ENCODE data around the gene RALGAPA1. TPM values are rescaled to one million over a fixed set of nuclear protein-coding genes. Genes with fewer than 3 reads are reported as not detected.

Gene RALGAPA1
- total and polyA plus RNA-seq, 2 experiments from 2014 or later = 7.5 to 22.2 TPM

- H3K4me3 ChIP-seq = no peak overlapping the region
- no peaks in the 10 kb centered on the region for H3K36me3 ChIP-seq (ENCODE audit: low read depth)
- in situ Hi-C loops (cut with MboI) = loop anchor here (25.0 kb wide), 2 partner anchors 263 to 563 kb away; no protein-coding TSS in a partner anchor
- no peaks in the 10 kb centered on the region for H3K27me3 ChIP-seq (replicated peaks; ENCODE audit: insufficient read depth)
- H3K4me2 ChIP-seq (ENCODE audit: unreplicated experiment) = no peak overlapping the region
- no peak overlapping the region for H2AFZ ChIP-seq
- H3F3A ChIP-seq (ENCODE audit: insufficient read depth) = no peaks in the 10 kb centered on the region
- DNase-seq = no peak
- H3K4me1 ChIP-seq (ENCODE audit: insufficient read depth) = no peaks in the 10 kb centered on the region
- H3K9ac ChIP-seq = no peak overlapping the region
- 93 to 95% methylated on average over 5 of the region's 5 CpGs for WGBS, 2 experiments (ENCODE audit: low coverage in 1 of 2, low lambda C conversion rate in 2 of 2, missing lambda C conversion rate in 2 of 2)
- H3K9me3 ChIP-seq (ENCODE audit: low read depth) = no peaks in the 10 kb centered on the region
- no peak overlapping the region for H3K27ac ChIP-seq
- H3K79me2 ChIP-seq (ENCODE audit: insufficient read depth) = no peaks in the 10 kb centered on the region
- no peaks in the 10 kb centered on the region for H4K20me1 ChIP-seq (ENCODE audit: insufficient read depth)
- H3K9me2 ChIP-seq (ENCODE audit: insufficient read depth) = no peaks in the 10 kb centered on the region
- TF ChIP-seq EZH2phosphoT487 (IDR thresholded peaks at IDR 0.05; ENCODE audit: insufficient read depth, low read depth) (no peak), EZH2 (IDR thresholded peaks at IDR 0.05; ENCODE audit: insufficient read depth, poor library complexity, severe bottlenecking) (no peak)
These were observed 109.2 kb downstream of the RALGAPA1 start for GRCh38 chr14:35699791-35700444.

GRCh38 chr14:35696575-35696974 is 112.5 kb downstream of the RALGAPA1 start:
- TF ChIP-seq EZH2 (IDR thresholded peaks at IDR 0.05; ENCODE audit: insufficient read depth, poor library complexity, severe bottlenecking) (no peak), EZH2phosphoT487 (IDR thresholded peaks at IDR 0.05; ENCODE audit: insufficient read depth, low read depth) (no peak)
- no peaks in the 10 kb centered on the region for H4K20me1 ChIP-seq (ENCODE audit: insufficient read depth)
- WGBS, 2 experiments (ENCODE audit: low coverage in 1 of 2, low lambda C conversion rate in 2 of 2, missing lambda C conversion rate in 2 of 2) = 74 to 81% methylated on average over 3 of the region's 3 CpGs
- no peak overlapping the region for H3K4me3 ChIP-seq
- H3K4me2 ChIP-seq (ENCODE audit: unreplicated experiment) = no peak overlapping the region
- H3K9me3 ChIP-seq (ENCODE audit: low read depth) = no peaks in the 10 kb centered on the region
- no peaks in the 10 kb centered on the region for H3K27me3 ChIP-seq (replicated peaks; ENCODE audit: insufficient read depth)
- no peaks in the 10 kb centered on the region for H3F3A ChIP-seq (ENCODE audit: insufficient read depth)
- no peak overlapping the region for H3K9ac ChIP-seq
- H3K79me2 ChIP-seq (ENCODE audit: insufficient read depth) = no peaks in the 10 kb centered on the region
- H3K27ac ChIP-seq = no peak overlapping the region
- no peak for DNase-seq
- in situ Hi-C loops (cut with MboI) = loop anchor here (25.0 kb wide), 2 partner anchors 259 to 559 kb away; no protein-coding TSS in a partner anchor
- H3K4me1 ChIP-seq (ENCODE audit: insufficient read depth) = no peaks in the 10 kb centered on the region
- H3K9me2 ChIP-seq (ENCODE audit: insufficient read depth) = no peaks in the 10 kb centered on the region
- H2AFZ ChIP-seq = no peak overlapping the region
- no peaks in the 10 kb centered on the region for H3K36me3 ChIP-seq (ENCODE audit: low read depth)

- in situ Hi-C loops (cut with MboI) = loop anchor here (25.0 kb wide), 2 partner anchors 259 to 559 kb away; no protein-coding TSS in a partner anchor
- Histone ChIP-seq H3K9me3 (ENCODE audit: low read depth) (no peaks in the 10 kb centered on the region), H3K36me3 (ENCODE audit: low read depth) (no peaks in the 10 kb centered on the region), H4K20me1 (ENCODE audit: insufficient read depth) (no peaks in the 10 kb centered on the region), H2AFZ (no peak overlapping the region), H3K4me3 (no peak overlapping the region), H3K27me3 (replicated peaks; ENCODE audit: insufficient read depth) (no peaks in the 10 kb centered on the region), H3K4me1 (ENCODE audit: insufficient read depth) (no peaks in the 10 kb centered on the region), H3K27ac (no peak overlapping the region), H3F3A (ENCODE audit: insufficient read depth) (no peaks in the 10 kb centered on the region), H3K9ac (no peak overlapping the region), H3K79me2 (ENCODE audit: insufficient read depth) (no peaks in the 10 kb centered on the region), H3K4me2 (ENCODE audit: unreplicated experiment) (no peak overlapping the region), H3K9me2 (ENCODE audit: insufficient read depth) (no peaks in the 10 kb centered on the region)
- 92 to 98% methylated on average over 3 of the region's 3 CpGs for WGBS, 2 experiments (ENCODE audit: low coverage in 1 of 2, low lambda C conversion rate in 2 of 2, missing lambda C conversion rate in 2 of 2)
- TF ChIP-seq EZH2 (IDR thresholded peaks at IDR 0.05; ENCODE audit: insufficient read depth, poor library complexity, severe bottlenecking) (no peak), EZH2phosphoT487 (IDR thresholded peaks at IDR 0.05; ENCODE audit: insufficient read depth, low read depth) (no peak)
- DNase-seq = no peak
These were observed 113.0 kb downstream of the RALGAPA1 start for GRCh38 chr14:35696119-35696518.

- H3K4me1 ChIP-seq (ENCODE audit: insufficient read depth) = no peaks in the 10 kb centered on the region
- no peaks in the 10 kb centered on the region for H3K36me3 ChIP-seq (ENCODE audit: low read depth)
- peak; percentile 4 for DNase-seq
- TF ChIP-seq EZH2phosphoT487 (IDR thresholded peaks at IDR 0.05; ENCODE audit: insufficient read depth, low read depth) (no peak), EZH2 (IDR thresholded peaks at IDR 0.05; ENCODE audit: insufficient read depth, poor library complexity, severe bottlenecking) (no peak)
- H3K4me2 ChIP-seq (ENCODE audit: unreplicated experiment) = no peak overlapping the region
- no peaks in the 10 kb centered on the region for H3K9me3 ChIP-seq (ENCODE audit: low read depth)
- H3K27me3 ChIP-seq (replicated peaks; ENCODE audit: insufficient read depth) = no peaks in the 10 kb centered on the region
- no peaks in the 10 kb centered on the region for H3F3A ChIP-seq (ENCODE audit: insufficient read depth)
- H3K27ac ChIP-seq = no peak overlapping the region
- H3K9ac ChIP-seq = no peak overlapping the region
- H4K20me1 ChIP-seq (ENCODE audit: insufficient read depth) = no peaks in the 10 kb centered on the region
- WGBS, 2 experiments (ENCODE audit: low coverage in 1 of 2, low lambda C conversion rate in 2 of 2, missing lambda C conversion rate in 2 of 2) = 89 to 96% methylated on average over 1 of the region's 1 CpG
- no peak overlapping the region for H2AFZ ChIP-seq
- no peak overlapping the region for H3K4me3 ChIP-seq
- H3K9me2 ChIP-seq (ENCODE audit: insufficient read depth) = no peaks in the 10 kb centered on the region
- in situ Hi-C loops (cut with MboI) = loop anchor here (25.0 kb wide), 2 partner anchors 258 to 558 kb away; no protein-coding TSS in a partner anchor
- H3K79me2 ChIP-seq (ENCODE audit: insufficient read depth) = no peaks in the 10 kb centered on the region
These were observed 113.4 kb downstream of the RALGAPA1 start for GRCh38 chr14:35695647-35696046.

All from GM23248 (cell line).